ENCODE results near the gene MKX.

GRCh38 chr10:27743012-27743876 lies 2.4 kb downstream of the MKX start:
- no peak for TF ChIP-seq FOXA2 (IDR thresholded peaks at IDR 0.05)
- no peak for TF ChIP-seq CTCF (IDR thresholded peaks at IDR 0.05; ENCODE audit: low read depth, low read length, missing input control)
- no peak for TF ChIP-seq ZBTB33 (IDR thresholded peaks at IDR 0.05)
- no peak for TF ChIP-seq JUND (IDR thresholded peaks at IDR 0.05)
- no peak for TF ChIP-seq SP1 (IDR thresholded peaks at IDR 0.05)
- TF ChIP-seq MAX (IDR thresholded peaks at IDR 0.05) = no peak
- TF ChIP-seq RXRA (IDR thresholded peaks at IDR 0.05) = no peak
- TF ChIP-seq GABPA (IDR thresholded peaks at IDR 0.05 in 1 of 2, conservative IDR thresholded peaks at IDR 0.05 in 1 of 2) = no peak
- no peak for TF ChIP-seq REST (IDR thresholded peaks at IDR 0.05)
- TF ChIP-seq TAF1 (conservative IDR thresholded peaks at IDR 0.05) = no peak
- no peak for TF ChIP-seq EGR1 (IDR thresholded peaks at IDR 0.05; ENCODE audit: low read depth in 2 of 2)

All from liver (tissue), 3 donors.